Measurements from ENCODE around the gene EZR. TPM values are rescaled to one million over a fixed set of nuclear protein-coding genes. Genes with fewer than 3 reads are reported as not detected.

Gene EZR
- total RNA-seq, 1 experiment from 2014 or later, result 375 TPM

DNA sequence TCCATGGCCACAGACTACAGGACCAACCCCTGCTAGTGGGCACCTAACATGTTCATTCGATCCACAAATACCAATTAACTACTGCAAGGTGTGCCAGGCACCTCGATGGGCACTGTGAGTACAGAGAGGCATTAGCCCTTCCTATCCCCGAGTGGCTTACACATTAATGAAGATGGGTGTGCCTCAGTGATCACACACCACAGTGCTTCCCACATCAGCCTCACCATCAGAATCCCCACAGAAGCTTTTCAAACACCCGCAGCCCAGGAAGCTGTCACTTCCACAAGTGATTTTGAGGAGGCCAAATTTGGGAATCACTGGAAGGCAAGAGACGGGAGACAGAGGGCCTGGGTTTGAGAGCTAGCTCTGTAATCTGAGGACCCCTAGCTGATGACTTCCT lies 23.7 kb downstream of the EZR start:
- H3K4me1 Mint-ChIP-seq, result peaks cover 60 to 65% of the 10 kb centered on the region in 2 experiments
- H3K4me2 ChIP-seq (ENCODE audit: insufficient read depth, insufficient read length, low read length), result no peak overlapping the region
- WGBS (ENCODE audit: extremely low coverage, insufficient read length, low lambda C conversion rate), result no CpG with 5 or more reads among the region's 5 CpGs
- no peak overlapping the region for H3K4ac ChIP-seq (ENCODE audit: low read depth, low read length)
- DNase-seq, result no peak
- H3K27me3 ChIP-seq (ENCODE audit: insufficient read depth, low read length), result no peaks in the 10 kb centered on the region
- H4K20me1 ChIP-seq (ENCODE audit: control insufficient read depth, insufficient read depth, insufficient read length), result no peaks in the 10 kb centered on the region
- peaks cover 9% of the 10 kb centered on the region; the same call in 1 of the 2 replicates for H3K4me1 ChIP-seq (ENCODE audit: insufficient read depth, low read length)
- no peaks in the 10 kb centered on the region for H3K9me3 Mint-ChIP-seq
- H3K27ac Mint-ChIP-seq, result peak overlapping the region in 2 of 3 experiments; percentile 82 to 95; a peak in 3 of 7 replicates
- H4K5ac ChIP-seq (ENCODE audit: insufficient read length, low read depth, low read length), result no peak overlapping the region
- H3K23ac ChIP-seq (ENCODE audit: insufficient read length, low read depth, low read length), result no peak overlapping the region
- H2BK12ac ChIP-seq (ENCODE audit: insufficient read length, low read depth, low read length), result no peak overlapping the region
- no peak overlapping the region for H2BK20ac ChIP-seq (ENCODE audit: low read depth, low read length, poor library complexity, severe bottlenecking)
- H3T11ph ChIP-seq (ENCODE audit: low read length), result no peak overlapping the region
- no peak overlapping the region for H2BK5ac ChIP-seq (ENCODE audit: insufficient read length, low read length)
- no peak overlapping the region for H3K27ac ChIP-seq (ENCODE audit: insufficient read length, low read depth, low read length)
- no peaks in the 10 kb centered on the region for H3K9me3 ChIP-seq (ENCODE audit: control insufficient read depth, low read depth, low read length)
- H3K79me1 ChIP-seq (ENCODE audit: insufficient read depth, low read depth, low read length, poor library complexity, severe bottlenecking), result no peaks in the 10 kb centered on the region
- peaks cover 6 to 46% (median 20%) of the 10 kb centered on the region in 3 experiments; a peak in 6 of 7 replicates for H3K36me3 Mint-ChIP-seq (ENCODE audit: insufficient read depth in 1 of 3, low read depth in 3 of 3)
- peaks cover 66% of the 10 kb centered on the region for H3K79me2 ChIP-seq (ENCODE audit: insufficient read depth, low read length)
- H3K18ac ChIP-seq (ENCODE audit: insufficient read length, low read depth, low read length), result no peak overlapping the region
- no peak overlapping the region for H2AFZ ChIP-seq (ENCODE audit: low read length)
- no peak overlapping the region for H4K91ac ChIP-seq (ENCODE audit: insufficient read length, low read depth, low read length)
- no peak overlapping the region for H2AK5ac ChIP-seq (ENCODE audit: insufficient read length, low read length)
- no peaks in the 10 kb centered on the region for H3K23me2 ChIP-seq (ENCODE audit: insufficient read length, low read depth, low read length, poor library complexity, severe bottlenecking)
- no peak overlapping the region for H4K8ac ChIP-seq (replicated peaks; ENCODE audit: insufficient read length, low read depth, low read length)
- H3K14ac ChIP-seq (ENCODE audit: insufficient read depth, low read length), result no peak overlapping the region
- H2BK120ac ChIP-seq (ENCODE audit: low read depth, low read length, poor library complexity, severe bottlenecking), result no peak overlapping the region
- H3K56ac ChIP-seq (ENCODE audit: insufficient read length, low read depth, low read length), result no peak overlapping the region
- no peaks in the 10 kb centered on the region for H3K27me3 Mint-ChIP-seq (ENCODE audit: low read depth)
- TF ChIP-seq, protein P1, sequence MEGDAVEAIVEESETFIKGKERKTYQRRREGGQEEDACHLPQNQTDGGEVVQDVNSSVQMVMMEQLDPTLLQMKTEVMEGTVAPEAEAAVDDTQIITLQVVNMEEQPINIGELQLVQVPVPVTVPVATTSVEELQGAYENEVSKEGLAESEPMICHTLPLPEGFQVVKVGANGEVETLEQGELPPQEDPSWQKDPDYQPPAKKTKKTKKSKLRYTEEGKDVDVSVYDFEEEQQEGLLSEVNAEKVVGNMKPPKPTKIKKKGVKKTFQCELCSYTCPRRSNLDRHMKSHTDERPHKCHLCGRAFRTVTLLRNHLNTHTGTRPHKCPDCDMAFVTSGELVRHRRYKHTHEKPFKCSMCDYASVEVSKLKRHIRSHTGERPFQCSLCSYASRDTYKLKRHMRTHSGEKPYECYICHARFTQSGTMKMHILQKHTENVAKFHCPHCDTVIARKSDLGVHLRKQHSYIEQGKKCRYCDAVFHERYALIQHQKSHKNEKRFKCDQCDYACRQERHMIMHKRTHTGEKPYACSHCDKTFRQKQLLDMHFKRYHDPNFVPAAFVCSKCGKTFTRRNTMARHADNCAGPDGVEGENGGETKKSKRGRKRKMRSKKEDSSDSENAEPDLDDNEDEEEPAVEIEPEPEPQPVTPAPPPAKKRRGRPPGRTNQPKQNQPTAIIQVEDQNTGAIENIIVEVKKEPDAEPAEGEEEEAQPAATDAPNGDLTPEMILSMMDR (conservative IDR thresholded peaks at IDR 0.05), result no peak
- H3K4me3 Mint-ChIP-seq, result no peak overlapping the region
- no peak overlapping the region for H2BK15ac ChIP-seq (ENCODE audit: low read depth, low read length)
- no peak overlapping the region for H3K9ac ChIP-seq (ENCODE audit: extremely low read depth, insufficient read length, low read length)
